Mucosa of descending colon (tissue), 3 donors: ENCODE measurements around the gene RETREG1. TPM values are rescaled to one million over a fixed set of nuclear protein-coding genes. Genes with fewer than 3 reads are reported as not detected.

Source experiments
- ATAC-seq: fragments of 200-7000 bp; cut with Tn5 transposase; one replicate; pipeline ENCODE4 v1.9.1; 2020; ENCODE audit warnings: mild to moderate bottlenecking, moderate library complexity
- DNase-seq, 3 donors: peaks; one replicate each; pipeline ENCODE4 v3.0.0-alpha.2; 2020
- H3K36me3 ChIP-seq: fragments of 200-600 bp; one replicate; pipeline ENCODE4 v1.8.0; 2021; ENCODE audit warnings: low read depth, mild to moderate bottlenecking
- H3K4me1 ChIP-seq: fragments of 200-600 bp; one replicate; pipeline ENCODE4 v1.8.0; 2021; ENCODE audit warnings: low read depth, mild to moderate bottlenecking
- H3K4me3 ChIP-seq: fragments of 200-600 bp; one replicate; pipeline ENCODE4 v1.8.0; 2021; ENCODE audit warnings: mild to moderate bottlenecking
- H3K9me3 ChIP-seq: fragments of 200-600 bp; one replicate; pipeline ENCODE4 v1.8.0; 2021; ENCODE audit warnings: mild to moderate bottlenecking
- CTCF ChIP-seq: fragments of 200-600 bp; IDR thresholded peaks from one replicate; pipeline ENCODE4 v1.8.0; 2022; ENCODE audit warnings: antibody characterized with exemption, mild to moderate bottlenecking
- intact Hi-C, 2 donors: fragments of 100-400 bp; cut with DNase I in 1 of 2; cut with micrococcal nuclease in 1 of 2; formaldehyde crosslinking; loops; one replicate each; pipeline versions ENCODE4 v1.11.0 to v1.11.1; 2022; cut with DNase I, micrococcal nuclease
- total RNA-seq, 3 donors: library from RNA; stranded (reverse); fragmentation: NEBNext Ultra II Directional in 2 of 3; extraction: Animal tissue kit (Norgen Biotek cat#: 25700) in 2 of 3; gene quantifications; one replicate each; pipeline versions ENCODE4 v1.2.1 to v1.2.4, GENCODE V29; 2021 to 2023
- donor health status: DM: no; HTN: no; CAD: no; lungs with moderate emphysema.
- donor health status: DM: no; HTN: no; CAD: no.
- donor health status: DM: no; HTN: yes; CAD: no.

Gene RETREG1
- total RNA-seq, 3 donors from 2014 or later, result 54.1 to 102 (median 55.8) TPM

GRCh38 chr5:16464664-16465543 is 151.9 kb downstream of the RETREG1 start:
- TF ChIP-seq CTCF, result no peak
- peak; percentile 13 for ATAC-seq
- Histone ChIP-seq H3K4me3 (peak overlapping the region; percentile 88), H3K4me1 (peaks cover 33% of the 10 kb centered on the region), H3K9me3 (no peaks in the 10 kb centered on the region), H3K36me3 (peaks cover 5% of the 10 kb centered on the region)
- peak in 2 of 3 donors; percentile 30 to 60 for DNase-seq
- intact Hi-C loops, result no loop called here

- ATAC-seq (no peak), DNase-seq (no peak)
- no peak for TF ChIP-seq CTCF
- Histone ChIP-seq H3K4me3 (no peak overlapping the region), H3K4me1 (peaks cover 33% of the 10 kb centered on the region), H3K36me3 (peaks cover 5% of the 10 kb centered on the region), H3K9me3 (no peaks in the 10 kb centered on the region)
- intact Hi-C loops, result no loop called here
These were observed 152.6 kb downstream of the RETREG1 start for GRCh38 chr5:16464231-16464630.

GRCh38 chr5:16461782-16462181 is 155.0 kb downstream of the RETREG1 start:
- H3K36me3 ChIP-seq, result peaks cover 5% of the 10 kb centered on the region
- H3K4me1 ChIP-seq, result peaks cover 18% of the 10 kb centered on the region

GRCh38 chr5:16461026-16461425 is 155.8 kb downstream of the RETREG1 start:
- Histone ChIP-seq H3K4me3 (no peak overlapping the region), H3K9me3 (no peaks in the 10 kb centered on the region), H3K4me1 (peaks cover 15% of the 10 kb centered on the region), H3K36me3 (peaks cover 5% of the 10 kb centered on the region)
- no peak for DNase-seq
- TF ChIP-seq CTCF, result no peak
- no peak for ATAC-seq
- intact Hi-C loops, result no loop called here

More at GRCh38 chr5:16461782-16462181, 155.0 kb downstream of the RETREG1 start:
- no peak for TF ChIP-seq CTCF
- Histone ChIP-seq H3K4me3 (no peak overlapping the region), H3K9me3 (no peaks in the 10 kb centered on the region)
- DNase-seq, result no peak
- no peak for ATAC-seq
- intact Hi-C loops, result no loop called here

GRCh38 chr5:16459451-16459850 is 157.3 kb downstream of the RETREG1 start:
- DNase-seq (no peak), ATAC-seq (no peak)
- Histone ChIP-seq H3K9me3 (no peaks in the 10 kb centered on the region), H3K4me1 (peaks cover 14% of the 10 kb centered on the region), H3K36me3 (peaks cover 5% of the 10 kb centered on the region), H3K4me3 (no peak overlapping the region)
- no peak for TF ChIP-seq CTCF
- intact Hi-C loops, result loop anchor here in 1 of 2 donors (10.0 kb wide), 1 partner anchor 115 kb away; no protein-coding TSS in a partner anchor
